ENCODE measurements around the gene DENND11.

DNA sequence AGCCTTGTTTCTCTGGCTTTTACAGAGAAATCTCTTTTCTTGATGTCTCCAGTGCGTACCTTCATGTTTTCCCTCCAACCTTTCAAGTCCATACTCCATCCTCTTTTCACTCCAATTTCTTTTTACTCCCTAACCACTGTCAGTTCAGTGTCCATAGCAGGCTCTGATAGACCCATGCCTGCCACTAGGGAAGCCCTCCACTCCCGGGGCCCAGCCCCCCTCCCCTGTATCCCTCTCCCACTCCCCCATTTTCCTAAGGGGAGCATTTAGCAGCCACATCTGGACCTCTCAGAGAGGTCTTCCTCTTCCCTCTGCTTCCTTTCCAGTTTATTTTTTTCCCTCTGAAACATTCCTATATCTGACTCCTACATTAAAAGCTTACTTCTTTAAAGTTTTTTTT is 33.1 kb downstream of the DENND11 start:
- TF ChIP-seq, protein P1, sequence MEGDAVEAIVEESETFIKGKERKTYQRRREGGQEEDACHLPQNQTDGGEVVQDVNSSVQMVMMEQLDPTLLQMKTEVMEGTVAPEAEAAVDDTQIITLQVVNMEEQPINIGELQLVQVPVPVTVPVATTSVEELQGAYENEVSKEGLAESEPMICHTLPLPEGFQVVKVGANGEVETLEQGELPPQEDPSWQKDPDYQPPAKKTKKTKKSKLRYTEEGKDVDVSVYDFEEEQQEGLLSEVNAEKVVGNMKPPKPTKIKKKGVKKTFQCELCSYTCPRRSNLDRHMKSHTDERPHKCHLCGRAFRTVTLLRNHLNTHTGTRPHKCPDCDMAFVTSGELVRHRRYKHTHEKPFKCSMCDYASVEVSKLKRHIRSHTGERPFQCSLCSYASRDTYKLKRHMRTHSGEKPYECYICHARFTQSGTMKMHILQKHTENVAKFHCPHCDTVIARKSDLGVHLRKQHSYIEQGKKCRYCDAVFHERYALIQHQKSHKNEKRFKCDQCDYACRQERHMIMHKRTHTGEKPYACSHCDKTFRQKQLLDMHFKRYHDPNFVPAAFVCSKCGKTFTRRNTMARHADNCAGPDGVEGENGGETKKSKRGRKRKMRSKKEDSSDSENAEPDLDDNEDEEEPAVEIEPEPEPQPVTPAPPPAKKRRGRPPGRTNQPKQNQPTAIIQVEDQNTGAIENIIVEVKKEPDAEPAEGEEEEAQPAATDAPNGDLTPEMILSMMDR (IDR thresholded peaks at IDR 0.05; ENCODE audit: extremely low read depth in 1 of 2, insufficient read depth in 1 of 2, low read depth in 1 of 2, low read length in 2 of 2): no peak
- TF ChIP-seq POLR2A (IDR thresholded peaks at IDR 0.05; ENCODE audit: low read depth, low read length) (no peak), GATA2 (IDR thresholded peaks at IDR 0.05; ENCODE audit: insufficient read depth, insufficient read length, low read depth, low read length) (no peak), JUN (IDR thresholded peaks at IDR 0.05; ENCODE audit: borderline replicate concordance, insufficient read depth, insufficient read length, low read depth) (no peak), POLR2AphosphoS5 (IDR thresholded peaks at IDR 0.05; ENCODE audit: insufficient read depth, low read depth, low read length) (no peak), EZH2 (IDR thresholded peaks at IDR 0.05; ENCODE audit: borderline replicate concordance, low read depth, low read length, severe bottlenecking) (no peak)
- TF ChIP-seq, protein P2, sequence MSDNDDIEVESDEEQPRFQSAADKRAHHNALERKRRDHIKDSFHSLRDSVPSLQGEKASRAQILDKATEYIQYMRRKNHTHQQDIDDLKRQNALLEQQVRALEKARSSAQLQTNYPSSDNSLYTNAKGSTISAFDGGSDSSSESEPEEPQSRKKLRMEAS (IDR thresholded peaks at IDR 0.05; ENCODE audit: insufficient read depth, insufficient read length): no peak
